GM12864 (cell line): ENCODE measurements around the gene ZFP62.

Source experiments
- DNase-seq: peaks from one replicate; pipeline ENCODE4 v3.0.0-alpha.2; 2011; ENCODE audit warnings: low read depth
- H3K4me3 ChIP-seq: 2 replicates; pipeline ENCODE4 v1.5.1; 2011; ENCODE audit warnings: mild to moderate bottlenecking, low read depth, low read length, control low read depth
- TF ChIP-seq, protein P1 (sequence below): IDR thresholded peaks from 2 replicates; pipeline ENCODE4 v1.5.1; 2011; ENCODE audit warnings: low read depth, mild to moderate bottlenecking, moderate library complexity, low read length, control low read depth, inconsistent platforms; ENCODE audit errors: missing control alignments

ZFP62 gene

DNA sequence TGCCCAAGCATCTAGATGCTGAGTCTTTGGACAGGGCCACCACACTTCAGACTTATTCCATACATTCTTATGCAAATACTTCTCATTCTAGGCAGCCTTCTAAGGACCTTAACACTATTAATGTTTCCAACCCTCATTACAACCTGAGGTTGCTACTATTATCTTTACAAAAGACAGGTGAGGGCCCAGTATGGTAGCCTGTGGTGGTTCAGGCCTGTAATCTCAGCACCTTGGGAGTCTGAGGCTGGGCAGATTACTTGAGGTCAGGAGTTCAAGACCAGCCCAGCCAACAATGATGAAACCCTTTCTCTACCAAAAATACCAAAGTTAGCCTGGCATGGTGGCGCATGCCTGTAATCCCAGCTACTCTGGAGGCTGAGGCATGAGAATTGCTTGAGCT lies 16.2 kb downstream of the ZFP62 start:
- no peak overlapping the region for H3K4me3 ChIP-seq
- TF ChIP-seq, protein P1, sequence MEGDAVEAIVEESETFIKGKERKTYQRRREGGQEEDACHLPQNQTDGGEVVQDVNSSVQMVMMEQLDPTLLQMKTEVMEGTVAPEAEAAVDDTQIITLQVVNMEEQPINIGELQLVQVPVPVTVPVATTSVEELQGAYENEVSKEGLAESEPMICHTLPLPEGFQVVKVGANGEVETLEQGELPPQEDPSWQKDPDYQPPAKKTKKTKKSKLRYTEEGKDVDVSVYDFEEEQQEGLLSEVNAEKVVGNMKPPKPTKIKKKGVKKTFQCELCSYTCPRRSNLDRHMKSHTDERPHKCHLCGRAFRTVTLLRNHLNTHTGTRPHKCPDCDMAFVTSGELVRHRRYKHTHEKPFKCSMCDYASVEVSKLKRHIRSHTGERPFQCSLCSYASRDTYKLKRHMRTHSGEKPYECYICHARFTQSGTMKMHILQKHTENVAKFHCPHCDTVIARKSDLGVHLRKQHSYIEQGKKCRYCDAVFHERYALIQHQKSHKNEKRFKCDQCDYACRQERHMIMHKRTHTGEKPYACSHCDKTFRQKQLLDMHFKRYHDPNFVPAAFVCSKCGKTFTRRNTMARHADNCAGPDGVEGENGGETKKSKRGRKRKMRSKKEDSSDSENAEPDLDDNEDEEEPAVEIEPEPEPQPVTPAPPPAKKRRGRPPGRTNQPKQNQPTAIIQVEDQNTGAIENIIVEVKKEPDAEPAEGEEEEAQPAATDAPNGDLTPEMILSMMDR, result no peak
- DNase-seq, result no peak

DNA sequence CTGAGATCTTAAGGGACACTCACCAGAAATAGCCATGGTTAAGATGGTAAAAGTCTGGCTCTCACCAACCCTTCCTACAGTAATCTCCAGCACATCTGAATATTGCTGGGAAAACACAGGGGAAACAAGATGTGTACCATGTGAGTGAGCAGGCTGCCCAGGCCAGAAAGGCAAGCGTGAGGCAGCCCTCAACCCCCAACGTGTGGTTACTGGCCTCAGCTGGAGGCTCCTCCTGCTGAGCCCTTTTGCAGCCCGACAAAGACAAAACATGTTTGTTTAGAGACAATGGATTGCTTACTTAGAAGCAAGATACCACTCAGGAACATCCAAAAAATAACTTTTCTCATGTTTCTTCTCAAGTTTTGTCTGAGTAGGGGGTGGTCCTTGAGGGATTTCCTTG lies 16.6 kb downstream of the ZFP62 start:
- H3K4me3 ChIP-seq, result no peak overlapping the region
- TF ChIP-seq, protein P1, result no peak
- no peak for DNase-seq

- DNase-seq, result no peak
- TF ChIP-seq, protein P1, result no peak
- H3K4me3 ChIP-seq, result no peak overlapping the region
Observed at GRCh38 chr5:180839935-180840334, 21.1 kb downstream of the ZFP62 start.

DNA sequence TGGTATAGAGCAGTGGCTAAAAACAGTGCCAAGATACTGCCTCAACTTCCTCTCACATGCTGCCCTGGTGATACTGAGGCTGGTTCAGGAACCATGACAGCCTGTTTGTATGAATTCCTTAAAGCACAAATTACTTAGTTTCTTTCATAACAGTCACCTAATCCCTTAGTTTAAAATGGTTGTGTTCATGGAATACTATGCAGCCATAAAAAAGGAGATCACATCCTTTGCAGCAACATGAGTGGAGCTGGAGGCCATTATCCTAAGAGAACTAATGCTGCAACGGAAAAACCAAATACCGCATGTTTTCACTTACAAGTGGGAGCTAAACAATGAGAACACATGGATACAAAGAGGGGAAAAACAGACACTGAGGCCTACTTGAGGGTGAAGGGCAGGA lies 21.8 kb downstream of the ZFP62 start:
- H3K4me3 ChIP-seq, result no peak overlapping the region
- TF ChIP-seq, protein P1, result no peak
- no peak for DNase-seq

GRCh38 chr5:180837478-180837877 lies 23.6 kb downstream of the ZFP62 start:
- TF ChIP-seq, protein P1, result no peak
- no peak overlapping the region for H3K4me3 ChIP-seq
- no peak for DNase-seq

- H3K4me3 ChIP-seq, result peak overlapping the region; percentile 69
- TF ChIP-seq, protein P1, result no peak
- peak; percentile 69 for DNase-seq
Observed at GRCh38 chr5:180832638-180833068, 28.4 kb downstream of the ZFP62 start.
